H9 (cell line): ENCODE results near the gene QRICH2. TPM values are rescaled to one million over a fixed set of nuclear protein-coding genes. Genes with fewer than 3 reads are reported as not detected.
A peak's percentile ranks its signal among the peaks of the same experiment; 100 is the strongest.

ENCODE experiments used
- DNase-seq: peaks from one replicate; pipeline ENCODE4 v3.0.0-alpha.2; 2017
- H2AFZ ChIP-seq: one replicate; pipeline ENCODE4 v1.6.1; 2013; ENCODE audit warnings: mild to moderate bottlenecking, low read length, control low read depth, moderate library complexity
- H2AK5ac ChIP-seq: 2 replicates; pipeline ENCODE4 v1.6.1; 2013; ENCODE audit warnings: low read length, control low read depth, mixed read lengths; ENCODE audit not compliant: insufficient read length
- H2BK120ac ChIP-seq: one replicate; pipeline ENCODE4 v1.6.1; 2013; ENCODE audit warnings: low read depth, mild to moderate bottlenecking, low read length, control low read depth, inconsistent platforms; ENCODE audit not compliant: poor library complexity, severe bottlenecking
- H2BK12ac ChIP-seq: 2 replicates; pipeline ENCODE4 v1.6.1; 2013; ENCODE audit warnings: low read length, control low read depth, mixed read lengths, low read depth; ENCODE audit not compliant: insufficient read length
- H2BK15ac ChIP-seq: 2 replicates; pipeline ENCODE4 v1.6.1; 2013; ENCODE audit warnings: low read depth, low read length, control low read depth
- H2BK20ac ChIP-seq: one replicate; pipeline ENCODE4 v1.6.1; 2013; ENCODE audit warnings: low read depth, mild to moderate bottlenecking, low read length, control low read depth, inconsistent platforms; ENCODE audit not compliant: poor library complexity, severe bottlenecking
- H2BK5ac ChIP-seq: 2 replicates; pipeline ENCODE4 v1.6.1; 2013; ENCODE audit warnings: low read length, control low read depth, mixed read lengths; ENCODE audit not compliant: insufficient read length
- H3K14ac ChIP-seq: 2 replicates; pipeline ENCODE4 v1.6.1; 2013; ENCODE audit warnings: low read length, control low read depth; ENCODE audit not compliant: insufficient read depth
- H3K18ac ChIP-seq: 2 replicates; pipeline ENCODE4 v1.6.1; 2013; ENCODE audit warnings: low read depth, mild to moderate bottlenecking, mixed read lengths, low read length, control low read depth; ENCODE audit not compliant: insufficient read length
- H3K23ac ChIP-seq: 2 replicates; pipeline ENCODE4 v1.6.1; 2013; ENCODE audit warnings: low read length, control low read depth, mixed read lengths, low read depth; ENCODE audit not compliant: insufficient read length
- H3K23me2 ChIP-seq: 2 replicates; pipeline ENCODE4 v1.6.1; 2013; ENCODE audit warnings: low read depth, mild to moderate bottlenecking, mixed read lengths, low read length, control low read depth; ENCODE audit not compliant: insufficient read length, poor library complexity, severe bottlenecking
- H3K27ac ChIP-seq: 2 replicates; pipeline ENCODE4 v1.5.1; 2013; ENCODE audit warnings: low read length, control low read depth, mixed read lengths, low read depth; ENCODE audit not compliant: insufficient read length
- H3K27me3 ChIP-seq: 2 replicates; pipeline ENCODE4 v1.6.1; 2013; ENCODE audit warnings: low read length, control low read depth, inconsistent platforms; ENCODE audit not compliant: insufficient read depth
- H3K4ac ChIP-seq: 2 replicates; pipeline ENCODE4 v1.6.1; 2013; ENCODE audit warnings: low read depth, mild to moderate bottlenecking, control low read depth, inconsistent platforms, low read length, moderate library complexity
- H3K4me1 ChIP-seq: 2 replicates; pipeline ENCODE4 v1.6.1; 2013; ENCODE audit warnings: low read length, control low read depth, inconsistent platforms; ENCODE audit not compliant: insufficient read depth
- H3K4me2 ChIP-seq: 2 replicates; pipeline ENCODE4 v1.6.1; 2013; ENCODE audit warnings: low read length, control low read depth, mixed read lengths; ENCODE audit not compliant: insufficient read length, insufficient read depth
- H3K56ac ChIP-seq: 2 replicates; pipeline ENCODE4 v1.6.1; 2013; ENCODE audit warnings: low read depth, mild to moderate bottlenecking, mixed read lengths, low read length, control low read depth; ENCODE audit not compliant: insufficient read length
- H3K79me1 ChIP-seq: 2 replicates; pipeline ENCODE4 v1.6.1; 2013; ENCODE audit warnings: low read depth, mild to moderate bottlenecking, moderate library complexity, low read length, control low read depth, inconsistent platforms; ENCODE audit not compliant: insufficient read depth, poor library complexity, severe bottlenecking
- H3K79me2 ChIP-seq: 2 replicates; pipeline ENCODE4 v1.6.1; 2013; ENCODE audit warnings: low read length, control low read depth, inconsistent platforms; ENCODE audit not compliant: insufficient read depth
- H3K9ac ChIP-seq: 2 replicates; pipeline ENCODE4 v1.6.1; 2013; ENCODE audit warnings: low read length, control low read depth, mixed read lengths; ENCODE audit not compliant: insufficient read length; ENCODE audit errors: extremely low read depth
- H3K9me3 ChIP-seq: one replicate; pipeline ENCODE4 v1.6.1; 2013; ENCODE audit warnings: low read depth, low read length, inconsistent platforms; ENCODE audit not compliant: control insufficient read depth
- H3T11ph ChIP-seq: one replicate; pipeline ENCODE4 v1.6.1; 2013; ENCODE audit warnings: mild to moderate bottlenecking, low read length, control low read depth, inconsistent platforms
- H4K20me1 ChIP-seq: one replicate; pipeline ENCODE4 v1.6.1; 2013; ENCODE audit not compliant: control insufficient read depth, insufficient read length, insufficient read depth
- H4K5ac ChIP-seq: 2 replicates; pipeline ENCODE4 v1.6.1; 2013; ENCODE audit warnings: low read depth, mild to moderate bottlenecking, mixed read lengths, low read length, control low read depth; ENCODE audit not compliant: insufficient read length
- H4K8ac ChIP-seq: replicated peaks from 2 replicates; pipeline ENCODE4 v1.6.1; 2013; ENCODE audit warnings: low read length, control low read depth, mixed read lengths, low read depth; ENCODE audit not compliant: insufficient read length
- H4K91ac ChIP-seq: 2 replicates; pipeline ENCODE4 v1.6.1; 2013; ENCODE audit warnings: low read depth, mild to moderate bottlenecking, moderate library complexity, mixed read lengths, low read length, control low read depth; ENCODE audit not compliant: insufficient read length
- H3K27ac Mint-ChIP-seq, 3 experiments: 2 replicates in 2 of 3; 3 replicates in 1 of 3; pipeline ENCODE4 v1.8.0; 2020 to 2021; ENCODE audit warnings: mixed read lengths in 3 of 3, mild to moderate bottlenecking in 1 of 3, moderate library complexity in 1 of 3
- H3K27me3 Mint-ChIP-seq: 2 replicates; pipeline ENCODE4 v1.8.0; 2021; ENCODE audit warnings: low read depth, mild to moderate bottlenecking, moderate library complexity, mixed read lengths
- H3K36me3 Mint-ChIP-seq, 3 experiments: 2 replicates in 2 of 3; 3 replicates in 1 of 3; pipeline ENCODE4 v1.8.0; 2020 to 2021; ENCODE audit warnings: low read depth in 3 of 3, mixed read lengths in 3 of 3; ENCODE audit not compliant: insufficient read depth in 1 of 3
- H3K4me1 Mint-ChIP-seq, 2 experiments: 2 replicates each; pipeline ENCODE4 v1.8.0; 2020; ENCODE audit warnings: mixed read lengths in 2 of 2
- H3K4me3 Mint-ChIP-seq, 2 experiments: 2 replicates in 1 of 2; 3 replicates in 1 of 2; pipeline ENCODE4 v1.8.0; 2020 to 2021; ENCODE audit warnings: mild to moderate bottlenecking in 2 of 2, mixed read lengths in 2 of 2, moderate library complexity in 1 of 2
- H3K9me3 Mint-ChIP-seq, 2 experiments: 2 replicates in 1 of 2; 3 replicates in 1 of 2; pipeline ENCODE4 v1.8.0; 2020; ENCODE audit warnings: mild to moderate bottlenecking in 2 of 2, mixed read lengths in 2 of 2, moderate library complexity in 1 of 2
- WGBS: extraction: QIAGEN DNeasy Blood & Tissue Kit; methylation state at CpG from one replicate; pipeline ENCODE4 v1.1.7; 2013; ENCODE audit warnings: missing lambda C conversion rate, low lambda C conversion rate, mixed read lengths; ENCODE audit not compliant: insufficient read length; ENCODE audit errors: extremely low coverage; 5-methylcytosine and 5-hydroxymethylcytosine counted together
- total RNA-seq: library from RNA; stranded (reverse); gene quantifications from 2 replicates; pipeline ENCODE4 v1.2.1, GENCODE V29; 2021
- TF ChIP-seq, protein P1 (sequence below): fragments of 200-600 bp; sonication (generic); conservative IDR thresholded peaks from 3 replicates; pipeline ENCODE4 v1.8.0; 2021; ENCODE audit warnings: antibody characterized with exemption, mild to moderate bottlenecking

The QRICH2 gene
- total RNA-seq, 1 experiment from 2014 or later: 3.2 TPM

DNA sequence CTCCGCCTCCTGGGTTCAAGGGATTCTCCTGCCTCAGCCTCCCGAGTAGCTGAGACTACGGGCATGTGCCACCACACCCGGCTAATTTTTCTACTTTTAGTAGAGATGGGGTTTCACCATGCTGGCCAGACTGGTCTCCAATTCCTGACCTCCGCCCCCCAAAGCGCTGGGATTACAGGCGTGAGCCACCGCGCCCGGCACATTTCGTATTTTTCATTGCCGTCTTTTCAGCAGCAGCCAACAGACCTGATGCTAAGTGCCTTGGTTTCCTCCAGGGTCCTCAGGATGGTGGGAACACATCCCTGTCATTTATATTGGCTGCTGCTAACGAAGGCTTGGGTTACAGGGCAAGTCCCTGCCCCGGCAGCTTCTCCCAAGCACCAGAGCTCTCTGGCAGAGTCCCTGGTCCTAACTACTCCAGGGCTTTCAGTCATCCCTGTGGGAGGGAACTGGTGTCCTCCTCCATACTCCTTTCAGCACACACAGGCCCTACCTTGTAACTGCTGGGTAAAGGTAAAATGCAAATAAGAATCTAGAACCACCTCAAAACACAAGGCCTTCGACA is 66.3 kb downstream of the QRICH2 start:
- TF ChIP-seq, protein P1, sequence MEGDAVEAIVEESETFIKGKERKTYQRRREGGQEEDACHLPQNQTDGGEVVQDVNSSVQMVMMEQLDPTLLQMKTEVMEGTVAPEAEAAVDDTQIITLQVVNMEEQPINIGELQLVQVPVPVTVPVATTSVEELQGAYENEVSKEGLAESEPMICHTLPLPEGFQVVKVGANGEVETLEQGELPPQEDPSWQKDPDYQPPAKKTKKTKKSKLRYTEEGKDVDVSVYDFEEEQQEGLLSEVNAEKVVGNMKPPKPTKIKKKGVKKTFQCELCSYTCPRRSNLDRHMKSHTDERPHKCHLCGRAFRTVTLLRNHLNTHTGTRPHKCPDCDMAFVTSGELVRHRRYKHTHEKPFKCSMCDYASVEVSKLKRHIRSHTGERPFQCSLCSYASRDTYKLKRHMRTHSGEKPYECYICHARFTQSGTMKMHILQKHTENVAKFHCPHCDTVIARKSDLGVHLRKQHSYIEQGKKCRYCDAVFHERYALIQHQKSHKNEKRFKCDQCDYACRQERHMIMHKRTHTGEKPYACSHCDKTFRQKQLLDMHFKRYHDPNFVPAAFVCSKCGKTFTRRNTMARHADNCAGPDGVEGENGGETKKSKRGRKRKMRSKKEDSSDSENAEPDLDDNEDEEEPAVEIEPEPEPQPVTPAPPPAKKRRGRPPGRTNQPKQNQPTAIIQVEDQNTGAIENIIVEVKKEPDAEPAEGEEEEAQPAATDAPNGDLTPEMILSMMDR: no peak
- no peak overlapping the region for H3K27ac Mint-ChIP-seq
- peak overlapping the region; percentile 61 for H3K4me2 ChIP-seq
- H2BK20ac ChIP-seq: no peak overlapping the region
- no peaks in the 10 kb centered on the region for H3K79me1 ChIP-seq
- no peak overlapping the region for H3K18ac ChIP-seq
- no peak overlapping the region for H4K5ac ChIP-seq
- no peak overlapping the region for H2BK15ac ChIP-seq
- H3K56ac ChIP-seq: no peak overlapping the region
- peaks cover 72% of the 10 kb centered on the region for H3K27me3 Mint-ChIP-seq
- no peak overlapping the region for H2AFZ ChIP-seq
- H3T11ph ChIP-seq: no peak overlapping the region
- H3K23me2 ChIP-seq: peaks cover 8% of the 10 kb centered on the region
- H2BK12ac ChIP-seq: no peak overlapping the region
- no peaks in the 10 kb centered on the region; a peak in 1 of 7 replicates for H3K36me3 Mint-ChIP-seq
- no peak overlapping the region for H3K4ac ChIP-seq
- no peaks in the 10 kb centered on the region; a peak in 1 of 5 replicates for H3K9me3 Mint-ChIP-seq
- H3K79me2 ChIP-seq: no peaks in the 10 kb centered on the region
- H3K4me1 Mint-ChIP-seq: peaks cover 16 to 19% of the 10 kb centered on the region in 2 experiments
- H4K91ac ChIP-seq: no peak overlapping the region
- no peak overlapping the region for H2AK5ac ChIP-seq
- H3K27me3 ChIP-seq: peaks cover 10% of the 10 kb centered on the region
- no peak overlapping the region for H3K14ac ChIP-seq
- peak overlapping the region; percentile 63 to 87 for H3K4me3 Mint-ChIP-seq
- H3K27ac ChIP-seq: no peak overlapping the region
- H4K8ac ChIP-seq: no peak overlapping the region
- no CpG with 5 or more reads among the region's 15 CpGs for WGBS
- no peak overlapping the region for H3K9ac ChIP-seq
- H3K23ac ChIP-seq: no peak overlapping the region
- no peak overlapping the region for H2BK120ac ChIP-seq
- H2BK5ac ChIP-seq: no peak overlapping the region
- H3K9me3 ChIP-seq: no peaks in the 10 kb centered on the region
- no peak for DNase-seq
- H4K20me1 ChIP-seq: no peaks in the 10 kb centered on the region
- H3K4me1 ChIP-seq: no peaks in the 10 kb centered on the region
